Stimulated activated naive B cell treated with anti-CD40 and anti-IgM and Interleukin-4, amounts not matched to agents 10 μg/mL and 1 μg/mL and 100 μg/mL, for 72 hours (primary cell): ENCODE measurements around the gene RPP25L.

ENCODE experiments used
- ATAC-seq, 2 donors: fragments of 150-1000 bp; cut with Tn5 transposase; replicated peaks; 2 replicates each; pipeline ENCODE4 v1.10.0; 2021; ENCODE audit warnings: moderate library complexity in 1 of 2
- DNase-seq: peaks from one replicate; pipeline ENCODE4 v3.0.0; 2021
- H3K27ac Mint-ChIP-seq: one replicate; pipeline ENCODE4 v1.8.0; 2022; ENCODE audit warnings: mild to moderate bottlenecking, mixed read lengths
- H3K27me3 Mint-ChIP-seq, 2 donors: one replicate each; pipeline ENCODE4 v1.8.0; 2022; ENCODE audit warnings: mixed read lengths in 2 of 2
- H3K36me3 Mint-ChIP-seq, 2 donors: one replicate each; pipeline ENCODE4 v1.8.0; 2022; ENCODE audit warnings: mixed read lengths in 2 of 2, mild to moderate bottlenecking in 1 of 2
- H3K4me1 Mint-ChIP-seq, 2 donors: one replicate each; pipeline ENCODE4 v1.8.0; 2022; ENCODE audit warnings: mixed read lengths in 2 of 2, mild to moderate bottlenecking in 1 of 2
- H3K4me3 Mint-ChIP-seq, 2 donors: one replicate each; pipeline ENCODE4 v1.8.0; 2022; ENCODE audit warnings: mild to moderate bottlenecking in 2 of 2, mixed read lengths in 2 of 2, moderate library complexity in 1 of 2
- H3K9me3 Mint-ChIP-seq, 2 donors: one replicate each; pipeline ENCODE4 v1.8.0; 2022; ENCODE audit warnings: mixed read lengths in 2 of 2, mild to moderate bottlenecking in 1 of 2

The RPP25L gene

DNA sequence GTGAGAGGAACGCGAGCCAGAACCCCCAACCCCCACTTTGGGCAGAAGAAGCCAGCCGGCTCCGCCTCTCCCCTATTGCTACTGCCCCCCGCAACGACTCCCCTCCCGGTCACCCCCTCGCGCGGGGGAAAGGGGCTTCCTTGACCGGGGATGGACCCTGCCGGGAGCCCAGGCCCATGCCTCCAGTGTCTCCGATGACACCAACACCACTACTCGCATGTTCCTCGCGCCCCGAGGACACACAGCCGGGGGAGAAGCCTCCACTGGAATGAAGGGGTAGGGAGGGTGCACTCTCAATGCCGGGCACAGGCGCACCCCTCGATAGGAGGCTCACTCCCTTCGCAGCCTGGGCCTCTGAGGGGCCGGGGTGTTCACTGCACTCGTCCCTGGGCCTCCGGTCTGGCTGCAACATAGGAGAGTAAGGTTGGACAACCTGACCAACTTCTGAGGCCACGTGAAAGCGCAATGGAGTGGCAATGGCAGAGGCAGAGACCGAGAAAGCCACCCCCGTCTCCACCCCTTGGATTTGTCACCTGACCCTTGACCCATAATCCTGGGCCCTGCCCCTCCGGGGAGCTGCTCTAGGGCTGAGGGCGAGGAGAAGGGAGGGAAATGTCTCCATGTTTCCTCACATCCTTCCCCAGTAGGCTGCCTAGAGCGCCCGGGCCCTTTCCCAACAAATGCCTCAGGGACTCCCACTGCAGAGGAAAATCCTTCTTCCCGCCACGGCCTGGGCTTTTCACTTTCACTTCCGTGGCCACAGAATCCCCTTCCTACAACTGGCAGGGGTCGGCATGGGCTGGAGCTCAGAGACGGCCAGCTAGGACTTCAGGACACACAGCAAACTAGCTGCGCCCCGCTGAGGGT lies 21.3 kb downstream of the RPP25L start:
- DNase-seq (no peak), ATAC-seq (peak; percentile 20 to 23)
- H3K27me3 Mint-ChIP-seq: peaks cover 72 to 83% of the 10 kb centered on the region in 2 donors
- peaks cover 38 to 54% of the 10 kb centered on the region in 2 donors for H3K4me1 Mint-ChIP-seq
- H3K4me3 Mint-ChIP-seq: peak overlapping the region; percentile 85 to 87
- peak overlapping the region; percentile 76 for H3K27ac Mint-ChIP-seq
- no peaks in the 10 kb centered on the region for H3K9me3 Mint-ChIP-seq
- peaks cover 0 to 5% of the 10 kb centered on the region in 2 donors for H3K36me3 Mint-ChIP-seq

DNA sequence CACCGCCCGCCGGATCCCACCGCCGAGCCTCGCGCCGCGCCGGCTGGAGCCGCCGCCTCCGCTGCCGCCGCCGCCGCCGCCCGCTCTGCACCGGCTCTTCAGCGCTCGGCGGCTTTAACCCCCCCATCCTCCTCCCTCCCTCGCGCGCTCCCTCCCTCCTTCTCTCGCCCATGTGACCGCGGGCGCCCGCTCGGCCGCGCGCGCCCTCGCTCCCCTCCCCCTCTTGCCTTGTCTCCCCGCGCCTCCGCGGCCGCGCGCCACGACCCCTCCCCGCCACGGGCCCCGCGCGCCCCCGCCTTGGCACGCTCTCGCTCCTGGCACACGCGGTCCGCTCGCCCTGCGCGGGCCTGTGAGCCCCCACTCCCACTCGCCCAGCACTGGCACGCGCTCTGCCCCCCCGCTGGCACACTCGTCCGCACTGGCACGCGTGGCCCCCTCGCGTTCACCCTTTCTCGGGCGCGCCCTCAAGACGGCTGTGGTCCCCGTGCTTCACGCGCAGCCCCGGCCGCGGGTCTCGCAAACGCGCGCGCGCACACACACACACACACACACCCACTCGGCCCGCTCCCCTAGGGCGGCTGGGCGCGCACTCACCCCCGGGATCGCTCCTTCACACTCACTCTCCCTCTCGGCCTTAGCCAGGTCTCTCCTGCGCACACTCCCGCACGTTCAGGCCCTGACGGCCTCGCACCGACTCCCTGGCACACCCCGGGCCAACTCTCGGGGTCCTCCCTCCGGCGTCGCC lies 22.1 kb downstream of the RPP25L start, which contains the start of gene CNTFR:
Gene CNTFR, minus strand, starts transcription at position 89 of the 745 bp plus-strand sequence. CDS start 20,743 bp downstream, outside the sequence.
- DNase-seq (no peak), ATAC-seq (peak in 1 of 2 donors; percentile 17)
- peak within 1 kb of the TSS; percentile 85 to 87 for H3K4me3 Mint-ChIP-seq
- H3K27me3 Mint-ChIP-seq: peaks cover 75 to 86% of the 10 kb centered on the region in 2 donors
- H3K36me3 Mint-ChIP-seq: peaks cover 0 to 5% of the 10 kb centered on the region in 2 donors
- H3K4me1 Mint-ChIP-seq: peaks cover 41 to 60% of the 10 kb centered on the region in 2 donors
- H3K9me3 Mint-ChIP-seq: no peaks in the 10 kb centered on the region
- peak within 1 kb of the TSS; percentile 76 for H3K27ac Mint-ChIP-seq

DNA sequence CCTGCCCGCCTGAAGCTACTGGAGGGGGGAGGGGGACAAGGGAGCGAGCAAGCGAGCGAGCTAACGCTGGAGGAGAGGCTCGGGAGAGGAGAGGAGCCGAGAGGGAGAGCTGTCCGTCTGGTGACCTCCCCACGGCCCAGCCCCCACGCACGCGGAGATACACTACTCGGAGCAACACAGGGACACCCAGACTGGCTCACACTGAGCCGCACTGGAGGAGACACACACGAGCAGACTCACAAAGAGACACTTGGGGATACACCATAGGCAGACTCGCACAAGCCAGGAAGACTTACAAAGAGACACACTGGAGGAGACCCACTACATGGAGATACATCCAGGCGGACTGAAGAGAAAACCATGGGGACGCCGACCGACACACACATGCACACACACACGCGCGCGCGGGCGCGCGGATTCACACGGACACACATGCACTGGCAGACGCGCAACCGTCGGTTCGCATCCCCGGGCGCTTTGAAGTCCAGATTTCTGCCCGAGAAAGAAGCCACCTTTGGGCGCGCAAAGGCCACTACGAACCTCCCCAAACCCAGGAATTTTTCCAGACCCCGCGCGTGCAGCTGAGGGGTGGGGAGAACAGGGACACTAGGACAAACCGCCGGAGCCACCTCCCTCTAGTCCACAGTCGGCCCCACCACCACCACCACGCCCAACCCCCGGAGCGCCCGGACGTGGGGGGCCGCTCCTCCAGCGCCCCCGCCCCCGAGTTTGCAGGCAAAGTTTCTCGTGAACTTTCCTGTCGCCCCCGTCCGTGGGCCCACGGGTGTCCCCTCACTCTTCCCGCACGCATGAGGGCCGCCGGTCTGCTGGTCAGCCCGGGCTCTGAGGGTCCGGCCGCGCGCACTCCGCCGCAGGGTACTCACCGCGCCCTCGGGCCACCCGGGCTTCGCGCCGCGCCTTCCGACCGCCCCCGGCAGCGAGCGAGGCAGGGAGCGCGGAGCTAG lies 22.9 kb downstream of the RPP25L start:
- DNase-seq (no peak), ATAC-seq (no peak)
- Mint-ChIP-seq H3K27ac (no peak overlapping the region), H3K4me1 (peaks cover 41 to 60% of the 10 kb centered on the region in 2 donors), H3K27me3 (peaks cover 81 to 92% of the 10 kb centered on the region in 2 donors), H3K36me3 (peaks cover 0 to 5% of the 10 kb centered on the region in 2 donors), H3K9me3 (no peaks in the 10 kb centered on the region), H3K4me3 (peak overlapping the region; percentile 47 to 76)

DNA sequence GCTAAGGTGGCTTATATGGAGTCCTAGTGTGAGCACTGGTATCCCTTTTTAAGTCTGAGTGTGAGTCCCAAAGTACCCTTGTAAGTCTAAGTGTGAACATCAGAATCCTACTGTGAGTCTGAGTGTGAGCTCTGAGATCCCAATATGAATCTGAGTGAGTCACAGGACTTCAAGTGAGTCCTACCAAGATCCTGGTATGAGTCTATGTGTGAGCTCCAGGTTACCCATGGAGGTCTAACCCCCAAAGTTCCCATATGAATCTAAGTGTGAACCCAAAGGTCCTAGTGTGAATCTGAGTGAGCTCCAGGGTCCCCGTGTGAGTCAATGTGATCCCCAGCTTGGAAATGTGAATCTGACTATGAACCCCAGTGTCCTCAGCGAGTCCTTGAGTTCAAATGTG lies 24.6 kb downstream of the RPP25L start:
- DNase-seq (no peak), ATAC-seq (no peak)
- Mint-ChIP-seq H3K36me3 (peaks cover 0 to 5% of the 10 kb centered on the region in 2 donors), H3K9me3 (no peaks in the 10 kb centered on the region), H3K4me1 (peaks cover 30 to 47% of the 10 kb centered on the region in 2 donors), H3K27me3 (peaks cover 79 to 92% of the 10 kb centered on the region in 2 donors), H3K27ac (no peak overlapping the region), H3K4me3 (no peak overlapping the region)

DNA sequence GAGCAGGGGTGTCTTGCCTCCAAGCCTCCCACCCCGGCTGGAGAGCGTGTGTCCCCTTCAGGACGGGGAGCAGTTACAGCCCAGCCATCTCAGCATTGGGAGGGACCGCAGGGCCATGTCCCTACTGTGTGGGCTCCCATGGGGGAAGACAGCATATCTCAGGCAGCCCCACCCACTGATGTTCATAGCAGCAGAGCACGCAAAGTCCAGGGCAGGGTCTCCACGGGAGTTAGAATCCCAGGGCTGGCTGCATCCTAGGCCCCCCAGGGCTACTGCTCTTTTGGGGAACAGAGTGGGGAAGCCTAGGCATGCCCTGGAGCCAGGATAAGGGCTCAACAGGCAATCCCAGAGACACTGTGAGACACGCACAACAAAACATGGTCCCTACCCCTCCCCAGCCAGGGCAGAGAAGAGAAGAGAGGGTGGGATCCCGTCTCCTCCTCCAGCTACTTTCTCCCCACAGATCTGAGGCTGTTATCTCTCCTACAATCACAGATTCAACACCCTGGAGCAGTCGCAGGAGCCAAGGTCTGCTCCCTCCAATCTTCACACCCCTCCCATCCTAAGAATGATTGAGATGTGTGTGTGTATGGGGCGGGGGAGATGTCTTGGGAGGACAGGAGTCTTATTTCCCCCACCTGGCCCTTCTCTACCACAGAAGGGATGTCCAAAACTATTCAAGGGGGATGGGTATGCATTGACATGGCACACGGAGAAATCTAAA lies 25.8 kb downstream of the RPP25L start:
- H3K4me1 Mint-ChIP-seq: peaks cover 22 to 35% of the 10 kb centered on the region in 2 donors
- peaks cover 0 to 5% of the 10 kb centered on the region in 2 donors for H3K36me3 Mint-ChIP-seq
- H3K27ac Mint-ChIP-seq: no peak overlapping the region

DNA sequence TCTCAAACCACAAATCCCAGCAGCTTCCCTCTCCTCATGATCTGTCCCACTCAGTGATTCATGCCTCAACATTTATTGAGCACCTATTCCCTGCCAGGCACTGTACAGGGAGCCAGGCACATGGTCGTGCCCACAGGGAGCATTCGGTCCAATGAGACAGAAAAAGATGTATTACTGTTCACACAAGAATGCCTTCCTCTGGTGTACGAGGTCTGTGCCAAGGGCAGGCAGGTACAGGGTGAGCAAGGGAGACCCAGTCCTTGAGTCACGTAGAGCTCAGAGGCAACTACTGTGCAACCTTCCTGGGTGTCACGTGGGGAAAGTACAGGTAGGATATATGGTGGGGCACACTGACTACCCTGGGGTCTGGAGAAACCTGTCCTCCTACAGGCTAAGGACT lies 26.9 kb downstream of the RPP25L start:
- Mint-ChIP-seq H3K27ac (no peak overlapping the region), H3K9me3 (no peaks in the 10 kb centered on the region), H3K36me3 (peaks cover 0 to 1% of the 10 kb centered on the region in 2 donors), H3K4me1 (peaks cover 14 to 24% of the 10 kb centered on the region in 2 donors), H3K27me3 (peaks cover 84 to 91% of the 10 kb centered on the region in 2 donors), H3K4me3 (no peak overlapping the region)
- DNase-seq (no peak), ATAC-seq (peak; percentile 10 to 14)

More for the DNA sequence above, 25.8 kb downstream of the RPP25L start:
- Mint-ChIP-seq H3K9me3 (no peaks in the 10 kb centered on the region), H3K4me3 (no peak overlapping the region), H3K27me3 (peaks cover 81 to 91% of the 10 kb centered on the region in 2 donors)
- DNase-seq (no peak), ATAC-seq (no peak)

DNA sequence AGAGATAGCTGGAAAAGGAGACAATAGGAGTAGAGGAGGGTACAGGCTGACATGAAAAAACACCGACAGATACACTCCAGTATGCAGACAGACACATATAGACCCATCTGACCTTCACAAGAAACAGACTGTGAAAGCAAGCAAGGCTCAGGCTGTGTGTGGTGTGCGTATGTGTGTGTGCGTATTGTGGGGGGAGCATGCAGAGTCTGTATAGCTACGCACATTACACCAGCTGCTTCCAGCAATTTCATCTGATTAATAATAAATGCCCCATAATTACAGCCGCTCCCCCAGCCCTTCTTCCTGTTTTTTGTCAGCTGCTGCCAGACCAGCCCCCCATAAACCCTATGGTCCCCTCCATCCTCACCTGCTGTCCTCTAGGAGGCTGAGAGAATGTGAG lies 29.1 kb downstream of the RPP25L start:
- no peaks in the 10 kb centered on the region for H3K9me3 Mint-ChIP-seq
- H3K27me3 Mint-ChIP-seq: peaks cover 83 to 92% of the 10 kb centered on the region in 2 donors
- peaks cover 6 to 11% of the 10 kb centered on the region in 2 donors for H3K4me1 Mint-ChIP-seq
- no peak for ATAC-seq
- no peak for DNase-seq
- no peaks in the 10 kb centered on the region for H3K36me3 Mint-ChIP-seq
- H3K4me3 Mint-ChIP-seq: no peak overlapping the region
- no peak overlapping the region for H3K27ac Mint-ChIP-seq

DNA sequence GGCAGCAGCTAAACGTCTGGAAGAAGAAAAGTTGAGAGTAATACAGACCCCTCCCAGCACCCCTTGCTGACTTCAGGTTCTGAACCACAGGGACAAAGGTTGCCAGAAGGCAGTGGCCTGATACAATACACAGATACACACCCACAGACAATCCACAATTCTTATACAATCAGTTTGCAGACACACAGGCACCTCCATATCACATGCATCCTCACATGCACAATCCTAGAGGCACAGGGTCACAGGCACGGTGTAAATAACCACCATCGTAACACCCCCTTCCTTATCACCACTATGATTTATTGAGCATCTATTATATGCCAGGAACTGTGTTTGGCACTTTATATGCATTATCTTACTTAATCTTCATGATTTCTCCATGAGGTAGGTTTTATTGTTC lies 30.6 kb downstream of the RPP25L start:
- DNase-seq (no peak), ATAC-seq (no peak)
- Mint-ChIP-seq H3K4me1 (peaks cover 12 to 19% of the 10 kb centered on the region in 2 donors), H3K36me3 (no peaks in the 10 kb centered on the region), H3K9me3 (no peaks in the 10 kb centered on the region), H3K27ac (no peak overlapping the region), H3K4me3 (no peak overlapping the region), H3K27me3 (peaks cover 81 to 89% of the 10 kb centered on the region in 2 donors)

DNA sequence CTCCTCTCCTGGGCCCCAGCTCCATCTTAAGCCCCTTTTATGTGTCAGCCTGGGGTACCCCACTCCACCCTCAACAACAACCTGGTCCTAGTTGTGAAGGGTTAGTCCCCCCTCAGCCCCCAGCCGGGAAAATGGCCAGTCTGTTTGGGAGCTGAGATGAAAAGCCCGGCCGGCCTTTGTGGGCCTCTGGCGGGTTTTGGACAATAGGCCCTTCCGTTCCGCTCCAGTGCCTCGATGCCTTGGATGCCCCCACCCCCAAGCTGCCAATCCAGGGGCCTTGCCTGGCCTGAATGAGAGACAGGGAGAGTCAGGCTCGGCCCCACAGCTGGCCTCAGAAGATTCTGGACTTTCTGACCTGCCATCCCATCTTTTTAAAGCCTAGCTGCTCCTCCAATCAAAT lies 31.5 kb downstream of the RPP25L start:
- no peak overlapping the region for H3K4me3 Mint-ChIP-seq
- no peaks in the 10 kb centered on the region for H3K9me3 Mint-ChIP-seq
- peaks cover 8 to 13% of the 10 kb centered on the region in 2 donors for H3K4me1 Mint-ChIP-seq
- H3K27ac Mint-ChIP-seq: no peak overlapping the region
- H3K27me3 Mint-ChIP-seq: peaks cover 78 to 88% of the 10 kb centered on the region in 2 donors
- no peaks in the 10 kb centered on the region for H3K36me3 Mint-ChIP-seq
- no peak for ATAC-seq
- no peak for DNase-seq

DNA sequence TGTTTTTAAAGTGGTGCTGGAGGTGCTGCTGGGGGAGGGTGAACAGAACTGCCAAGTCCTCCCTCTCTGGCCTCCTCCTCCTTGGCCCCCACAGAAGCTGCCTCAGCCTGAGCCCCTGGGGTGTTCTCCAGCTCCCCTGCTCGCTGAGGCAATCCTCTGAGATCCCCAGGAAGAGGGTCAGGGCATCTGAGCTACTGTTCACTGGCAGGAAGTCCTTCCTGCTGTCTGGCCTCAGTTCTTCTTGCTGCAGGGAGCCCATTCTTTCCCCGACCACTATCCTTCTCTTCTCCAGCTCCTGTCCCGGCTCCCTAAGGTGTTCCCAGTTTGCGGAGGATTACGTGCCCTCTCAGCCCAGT lies 32.1 kb downstream of the RPP25L start:
- Mint-ChIP-seq H3K9me3 (no peaks in the 10 kb centered on the region), H3K36me3 (no peaks in the 10 kb centered on the region), H3K4me3 (no peak overlapping the region), H3K27ac (no peak overlapping the region), H3K27me3 (peaks cover 74 to 90% of the 10 kb centered on the region in 2 donors), H3K4me1 (peaks cover 7 to 9% of the 10 kb centered on the region in 2 donors)
- DNase-seq: no peak
- ATAC-seq: no peak

DNA sequence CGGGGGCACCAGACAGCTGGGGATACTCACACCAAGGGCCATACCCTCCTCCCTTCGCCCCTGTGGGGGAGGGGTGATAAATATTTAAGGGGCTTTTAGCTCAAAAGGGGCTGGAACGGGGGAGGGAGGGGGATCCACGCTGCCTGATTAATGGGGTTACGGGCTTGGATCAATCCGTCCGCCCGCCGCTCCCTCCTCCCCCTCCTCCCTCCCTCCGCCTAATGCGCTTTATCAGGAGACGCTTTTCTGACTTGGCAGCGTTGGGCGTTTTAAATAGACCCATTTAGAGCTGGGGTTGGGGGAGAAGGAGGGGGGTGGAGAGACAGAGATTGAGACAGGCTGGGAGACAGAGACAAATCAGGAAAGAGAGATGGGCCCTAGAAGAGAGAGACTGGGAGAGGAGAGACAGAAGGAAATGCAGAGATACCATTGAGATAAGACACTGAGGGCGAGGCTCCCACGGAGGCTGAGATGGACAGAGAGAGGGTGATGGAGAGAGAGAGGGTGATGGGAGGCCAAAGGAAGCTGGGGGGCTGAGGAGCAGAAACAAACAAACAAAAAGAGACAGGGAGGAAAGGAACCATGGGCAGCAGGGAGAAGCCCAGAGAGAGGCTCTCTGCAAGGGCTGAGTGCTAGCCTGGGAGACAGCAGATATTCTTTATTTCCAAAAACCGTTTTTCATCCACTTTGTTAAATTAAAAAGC lies 32.6 kb downstream of the RPP25L start:
- H3K9me3 Mint-ChIP-seq: no peaks in the 10 kb centered on the region
- H3K27ac Mint-ChIP-seq: no peak overlapping the region
- DNase-seq (no peak), ATAC-seq (no peak)
- peaks cover 7 to 9% of the 10 kb centered on the region in 2 donors for H3K4me1 Mint-ChIP-seq
- peaks cover 74 to 90% of the 10 kb centered on the region in 2 donors for H3K27me3 Mint-ChIP-seq
- H3K4me3 Mint-ChIP-seq: no peak overlapping the region
- no peaks in the 10 kb centered on the region for H3K36me3 Mint-ChIP-seq

DNA sequence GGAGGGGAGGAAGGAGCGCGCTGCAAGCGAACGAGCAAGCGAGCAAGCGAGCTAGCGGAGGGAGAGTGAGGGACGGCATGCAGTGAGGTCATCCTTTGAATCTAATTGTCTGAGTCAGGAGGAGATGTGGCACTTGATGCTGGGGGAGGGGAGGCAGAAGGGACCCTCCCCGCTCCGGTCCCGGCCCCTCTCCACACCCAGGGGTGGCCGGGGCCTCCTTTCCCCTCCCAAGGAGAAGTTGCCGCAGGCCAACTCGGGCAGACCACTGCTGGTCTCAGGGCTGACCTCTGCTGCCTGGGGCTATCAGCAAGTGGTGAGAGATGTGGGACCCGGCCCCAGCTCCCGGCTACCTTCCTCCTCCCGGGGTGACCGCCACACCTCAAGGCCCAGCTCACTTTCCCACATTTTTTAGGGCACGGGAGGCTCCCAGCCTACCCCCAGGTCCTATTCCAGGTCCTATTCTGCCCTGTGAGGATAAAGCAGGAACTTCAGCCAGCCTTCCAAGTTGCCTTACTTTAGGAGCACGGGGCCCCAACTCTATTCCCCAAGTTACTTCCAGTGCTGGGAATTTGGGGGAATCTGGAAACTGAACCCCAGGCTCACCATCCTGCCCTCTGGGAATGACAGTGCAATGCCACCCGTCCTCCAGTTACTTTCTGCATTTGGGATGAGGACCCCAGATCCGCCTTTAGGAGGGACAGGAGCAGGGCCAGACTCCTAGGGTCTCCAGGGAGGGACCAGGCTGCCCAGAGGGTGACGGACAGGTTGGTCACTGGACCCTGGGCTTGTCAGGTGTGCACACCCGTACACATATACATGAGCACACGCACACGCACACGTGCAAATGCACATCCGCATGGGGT lies 33.4 kb downstream of the RPP25L start:
- H3K27me3 Mint-ChIP-seq: peaks cover 74 to 89% of the 10 kb centered on the region in 2 donors
- ATAC-seq (peak; percentile 52 to 62), DNase-seq (no peak)
- no peak overlapping the region for H3K27ac Mint-ChIP-seq
- no peaks in the 10 kb centered on the region for H3K9me3 Mint-ChIP-seq
- H3K36me3 Mint-ChIP-seq: no peaks in the 10 kb centered on the region
- peaks cover 7 to 9% of the 10 kb centered on the region in 2 donors for H3K4me1 Mint-ChIP-seq
- H3K4me3 Mint-ChIP-seq: no peak overlapping the region
